ENCODE data around the gene CSTF2T.

- no peak for TF ChIP-seq CTCF (IDR thresholded peaks at IDR 0.05)
- TF ChIP-seq POLR2A (IDR thresholded peaks at IDR 0.05), result no peak
These were observed 40.1 kb downstream of the CSTF2T start for GRCh38 chr10:51659344-51659743.
